Activated CD4-positive, alpha-beta T cell treated with anti-CD3 and anti-CD28 coated beads for 24 hours (primary cell): ENCODE measurements around the gene RPRD1B.

Experiments used
- DNase-seq, 2 donors: peaks; one replicate each; pipeline ENCODE4 v3.0.0-alpha.2; 2020; ENCODE audit warnings: low read depth in 2 of 2

Gene RPRD1B

DNA sequence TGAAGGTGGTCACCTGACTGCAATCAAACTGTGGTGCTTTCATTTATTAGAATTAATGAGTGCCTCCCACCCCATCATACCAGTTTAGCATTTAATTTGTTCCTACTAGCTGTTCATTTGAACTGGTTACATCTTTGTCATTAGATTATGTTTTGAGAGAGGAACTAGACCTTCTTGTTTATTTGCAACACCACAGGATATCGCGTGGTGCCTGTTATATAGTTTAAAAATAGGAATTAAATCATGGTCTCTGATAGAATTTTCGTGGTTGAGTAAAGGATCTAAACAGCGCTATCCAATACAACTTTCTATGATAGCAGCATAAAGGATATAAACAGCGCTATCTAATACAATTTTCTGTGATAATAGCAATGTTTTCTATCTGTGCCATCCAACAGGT lies 2.8 kb downstream of the RPRD1B start:
- DNase-seq, result no peak

DNA sequence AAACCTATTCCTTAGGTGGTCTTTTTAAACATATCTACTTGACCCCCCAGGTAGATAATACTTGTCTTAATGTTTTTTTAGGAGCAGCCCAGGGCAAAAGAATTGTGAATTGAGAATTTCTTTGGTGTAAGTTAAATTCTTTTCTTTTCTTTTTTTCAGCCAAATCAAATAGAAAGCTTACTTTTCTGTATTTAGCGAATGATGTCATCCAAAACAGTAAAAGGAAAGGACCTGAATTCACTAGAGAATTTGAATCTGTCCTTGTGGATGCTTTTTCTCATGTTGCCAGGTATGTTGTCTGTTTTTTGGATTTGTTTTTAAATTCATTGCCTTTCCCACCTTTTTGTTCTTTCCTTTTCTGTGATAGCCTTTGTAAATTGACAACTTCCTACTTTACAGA lies 6.7 kb downstream of the RPRD1B start:
- no peak for DNase-seq

DNA sequence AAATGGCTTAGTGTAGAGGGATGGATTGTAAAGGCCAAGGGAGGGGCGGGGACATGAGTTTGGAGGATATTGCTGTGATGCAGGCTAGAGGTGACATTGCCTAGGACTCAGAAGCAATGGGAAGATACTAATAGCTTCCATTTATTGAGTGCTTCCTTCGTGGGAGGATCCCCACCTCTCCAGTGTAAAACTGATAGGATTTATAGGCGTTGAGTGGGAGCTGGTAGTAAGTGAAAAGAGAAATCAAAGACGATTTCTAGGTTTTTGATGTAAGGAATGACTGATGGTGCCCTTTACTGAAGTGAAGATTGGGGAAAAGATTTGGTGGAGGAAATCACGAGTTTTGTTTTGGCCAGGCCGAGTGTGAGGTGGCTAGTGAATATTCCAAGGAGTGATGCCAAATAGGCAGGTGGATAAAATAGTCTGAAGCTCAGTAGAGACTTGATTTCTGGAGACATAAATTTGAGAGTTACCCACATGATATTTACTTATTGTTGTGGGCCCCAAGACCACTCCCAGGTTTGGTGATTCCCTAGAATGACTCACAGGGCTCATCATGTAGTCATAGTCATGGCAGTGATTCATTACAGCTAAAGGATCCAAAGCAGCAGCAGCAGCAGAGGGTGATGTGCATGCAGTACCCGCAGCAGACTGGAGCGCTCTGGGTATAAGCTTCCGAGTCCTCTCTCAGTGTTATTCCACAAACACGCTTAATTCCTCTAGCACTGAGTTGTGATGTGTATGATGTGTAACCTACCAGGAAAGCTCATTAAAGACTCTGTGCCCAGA lies 10.2 kb downstream of the RPRD1B start:
- DNase-seq, result no peak

GRCh38 chr20:38044685-38045084 lies 11.1 kb downstream of the RPRD1B start:
- no peak for DNase-seq

DNA sequence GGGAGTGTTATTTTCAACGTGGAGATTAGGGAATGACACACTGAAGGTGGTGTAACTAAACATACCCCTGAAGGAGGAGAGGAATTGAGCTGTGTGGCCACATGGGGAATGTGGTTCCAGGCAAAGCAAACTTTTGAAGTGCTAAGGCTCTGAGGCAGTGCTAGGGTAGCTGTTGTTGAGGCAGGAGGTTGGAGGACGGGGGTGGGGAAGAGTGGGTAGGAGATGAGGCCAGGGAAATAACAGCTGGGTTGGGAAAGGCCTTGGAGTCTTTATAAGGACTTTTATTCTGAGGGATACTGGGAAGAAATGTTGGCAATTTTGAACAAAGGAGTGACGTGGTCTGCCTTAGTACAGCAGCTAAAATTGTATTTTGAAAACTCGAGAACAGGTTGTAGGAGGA lies 13.0 kb downstream of the RPRD1B start:
- no peak for DNase-seq

- no peak for DNase-seq
These were observed 16.3 kb downstream of the RPRD1B start for GRCh38 chr20:38049800-38050199.

GRCh38 chr20:38050686-38051085 lies 17.1 kb downstream of the RPRD1B start:
- DNase-seq, result no peak

DNA sequence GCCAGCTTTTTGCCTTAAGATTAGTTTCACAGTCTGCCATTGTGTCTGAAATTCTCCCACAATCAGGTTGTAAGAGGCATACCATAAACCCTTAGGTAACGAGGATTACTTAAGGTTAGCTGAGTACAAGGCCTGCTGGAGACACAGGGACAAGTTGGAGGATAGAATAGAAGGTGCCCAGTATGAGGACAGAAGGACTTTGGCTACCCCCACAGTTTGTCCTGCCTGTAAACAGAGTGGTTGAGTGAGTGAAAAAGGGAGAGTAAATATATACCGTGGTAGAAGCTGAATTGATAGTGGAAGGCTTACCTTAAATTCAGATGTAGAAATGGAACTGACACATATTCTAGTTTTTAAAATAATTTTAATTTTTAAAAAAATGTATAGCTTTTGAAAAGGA lies 19.3 kb downstream of the RPRD1B start:
- DNase-seq, result no peak

GRCh38 chr20:38054647-38055046 lies 21.1 kb downstream of the RPRD1B start:
- no peak for DNase-seq

GRCh38 chr20:38055294-38055693 lies 21.7 kb downstream of the RPRD1B start:
- DNase-seq, result no peak

- no peak for DNase-seq
These were observed 22.3 kb downstream of the RPRD1B start for GRCh38 chr20:38055848-38056247.

DNA sequence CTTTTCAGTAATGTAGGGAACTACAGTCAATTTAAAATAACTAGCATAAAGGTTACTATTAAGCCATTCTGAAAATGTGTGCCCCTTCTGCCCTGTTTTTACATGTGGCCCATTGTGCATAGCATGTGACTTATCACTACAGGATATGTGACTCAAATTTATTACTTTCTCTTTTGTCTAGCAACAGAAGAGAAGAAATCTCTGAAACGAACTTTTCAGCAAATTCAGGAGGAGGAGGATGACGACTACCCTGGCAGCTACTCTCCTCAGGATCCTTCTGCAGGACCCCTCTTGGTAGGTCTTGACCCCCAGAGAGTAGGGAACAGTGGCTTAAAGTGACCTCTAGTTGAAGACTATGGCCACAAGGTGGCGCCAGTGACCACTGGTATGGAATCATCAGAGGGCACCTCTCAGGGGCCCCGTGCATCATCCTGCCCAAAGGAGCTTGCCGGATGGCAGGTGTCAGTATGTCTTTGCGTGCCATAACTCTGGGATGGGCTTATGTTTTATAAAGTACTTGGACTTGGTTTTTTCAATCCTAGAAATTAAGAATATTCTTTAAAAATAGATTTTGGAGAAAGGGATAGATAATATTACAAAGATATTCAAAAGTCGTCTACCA lies 23.9 kb downstream of the RPRD1B start:
- DNase-seq, result peak; percentile 52 to 60

- no peak for DNase-seq
These were observed 26.3 kb downstream of the RPRD1B start for GRCh38 chr20:38059832-38060231.

- DNase-seq, result no peak
These were observed 27.0 kb downstream of the RPRD1B start for GRCh38 chr20:38060536-38060935.

GRCh38 chr20:38061109-38061508 lies 27.6 kb downstream of the RPRD1B start:
- DNase-seq, result no peak

- no peak for DNase-seq
These were observed 29.3 kb downstream of the RPRD1B start for GRCh38 chr20:38062890-38063289.

- no peak for DNase-seq
These were observed 30.5 kb downstream of the RPRD1B start for GRCh38 chr20:38063911-38064530.

GRCh38 chr20:38065764-38066375 lies 32.3 kb downstream of the RPRD1B start:
- DNase-seq, result no peak

DNA sequence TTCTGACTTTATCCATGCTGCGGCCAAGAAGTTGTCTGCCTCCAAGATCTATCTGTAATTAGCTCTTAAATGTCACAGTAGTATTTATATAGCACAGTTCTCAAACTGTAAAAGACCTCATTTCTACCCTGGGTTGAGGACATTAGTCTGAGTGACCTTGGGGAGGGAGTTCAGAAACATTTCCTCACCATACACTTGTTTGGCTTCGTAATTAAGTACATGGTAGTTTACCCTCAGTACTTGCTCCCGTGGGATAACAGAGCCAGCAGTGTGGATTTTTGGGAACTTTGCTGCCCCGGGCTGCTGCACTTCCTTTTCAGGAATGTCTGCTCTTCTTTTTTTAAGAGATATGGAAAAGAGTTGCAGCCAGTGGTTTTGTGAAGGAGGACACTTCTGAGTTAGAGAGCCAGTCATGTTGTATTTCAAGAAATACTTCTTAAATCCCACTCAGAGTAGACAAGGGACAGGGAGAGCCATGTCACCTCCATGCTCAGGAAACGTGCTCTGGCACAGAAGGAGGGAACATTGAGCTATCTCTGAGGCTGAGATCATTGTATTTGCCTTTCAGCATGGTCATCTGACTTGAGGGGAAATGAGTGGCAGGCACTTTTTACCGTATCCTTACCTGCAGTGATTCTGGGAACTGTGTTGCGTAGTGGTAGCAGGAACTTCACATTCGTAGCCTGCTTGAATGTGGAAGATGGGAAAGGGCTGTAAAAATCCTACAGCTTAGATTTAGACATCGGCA lies 33.6 kb downstream of the RPRD1B start:
- no peak for DNase-seq

GRCh38 chr20:38067717-38068365 lies 34.3 kb downstream of the RPRD1B start:
- no peak for DNase-seq

DNA sequence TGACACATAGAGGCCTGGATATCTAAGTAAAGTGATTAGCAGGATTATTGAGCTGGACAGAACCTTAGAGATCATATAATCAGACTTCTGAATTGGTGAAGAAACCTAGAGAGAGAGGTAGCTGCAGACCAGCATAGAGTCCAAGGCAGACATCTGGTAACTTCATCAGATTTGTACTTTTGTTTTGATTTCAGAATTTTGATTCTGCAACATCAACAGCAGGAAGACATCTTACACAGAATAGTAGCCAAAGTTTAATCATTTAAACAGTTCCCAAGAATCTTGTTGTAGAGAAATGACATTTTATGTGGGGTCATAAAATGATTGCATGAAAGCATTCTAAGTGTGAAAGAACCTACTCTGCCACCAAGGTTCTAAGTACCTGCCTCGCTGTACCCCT lies 39.4 kb downstream of the RPRD1B start:
- DNase-seq, result no peak
